Measurements from ENCODE around the gene GSE1.

The GSE1 gene

DNA sequence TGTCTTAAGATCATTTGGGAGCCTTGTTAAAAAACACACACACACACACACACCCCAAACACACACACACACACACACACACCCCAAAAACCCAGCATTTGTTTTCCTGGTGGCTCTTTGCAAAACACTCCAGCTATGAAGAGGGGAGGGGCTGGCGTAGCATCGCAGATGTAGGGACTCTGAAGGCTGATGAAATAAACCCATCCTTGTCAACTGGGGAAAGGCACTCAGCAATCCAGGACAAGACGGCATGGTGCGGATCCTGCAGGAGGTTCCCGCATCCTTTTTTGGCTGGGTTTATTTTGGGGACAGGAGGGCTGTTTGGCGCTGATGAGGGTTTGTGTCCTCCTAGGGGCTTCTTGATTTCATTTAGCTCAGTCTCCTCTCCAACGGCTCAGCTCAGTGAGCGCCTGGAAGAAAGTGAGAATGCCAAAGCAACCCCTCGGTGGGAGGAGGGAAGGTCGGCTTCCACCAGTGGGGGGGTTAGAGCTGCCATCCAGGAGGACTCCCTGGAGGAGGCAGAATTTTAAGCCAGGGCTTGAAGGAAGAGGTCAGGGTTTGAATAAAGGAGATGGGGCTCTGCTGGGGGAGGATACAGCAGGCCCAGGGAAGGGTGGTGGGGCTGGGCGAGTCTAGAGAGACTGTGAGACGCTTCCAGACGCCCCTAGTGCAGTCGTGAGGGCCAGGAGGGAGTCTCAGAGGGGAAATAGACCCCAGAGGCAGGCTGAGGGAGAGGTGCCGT lies 12.4 kb upstream of the GSE1 start:
- Histone ChIP-seq H3K36me3 (no peaks in the 10 kb centered on the region), H3K27me3 (no peaks in the 10 kb centered on the region), H3K4me1 (peaks cover 0 to 5% (median 0%) of the 10 kb centered on the region in 4 donors), H3K9me3 (no peaks in the 10 kb centered on the region), H3K4me3 (no peak overlapping the region), H3K27ac (no peak overlapping the region)
- TF ChIP-seq, protein P1, sequence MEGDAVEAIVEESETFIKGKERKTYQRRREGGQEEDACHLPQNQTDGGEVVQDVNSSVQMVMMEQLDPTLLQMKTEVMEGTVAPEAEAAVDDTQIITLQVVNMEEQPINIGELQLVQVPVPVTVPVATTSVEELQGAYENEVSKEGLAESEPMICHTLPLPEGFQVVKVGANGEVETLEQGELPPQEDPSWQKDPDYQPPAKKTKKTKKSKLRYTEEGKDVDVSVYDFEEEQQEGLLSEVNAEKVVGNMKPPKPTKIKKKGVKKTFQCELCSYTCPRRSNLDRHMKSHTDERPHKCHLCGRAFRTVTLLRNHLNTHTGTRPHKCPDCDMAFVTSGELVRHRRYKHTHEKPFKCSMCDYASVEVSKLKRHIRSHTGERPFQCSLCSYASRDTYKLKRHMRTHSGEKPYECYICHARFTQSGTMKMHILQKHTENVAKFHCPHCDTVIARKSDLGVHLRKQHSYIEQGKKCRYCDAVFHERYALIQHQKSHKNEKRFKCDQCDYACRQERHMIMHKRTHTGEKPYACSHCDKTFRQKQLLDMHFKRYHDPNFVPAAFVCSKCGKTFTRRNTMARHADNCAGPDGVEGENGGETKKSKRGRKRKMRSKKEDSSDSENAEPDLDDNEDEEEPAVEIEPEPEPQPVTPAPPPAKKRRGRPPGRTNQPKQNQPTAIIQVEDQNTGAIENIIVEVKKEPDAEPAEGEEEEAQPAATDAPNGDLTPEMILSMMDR (IDR thresholded peaks at IDR 0.05), result no peak
- intact Hi-C loops (cut with DNase I; ENCODE audit: low total_unique reads), result no loop called here
- no peak for DNase-seq

DNA sequence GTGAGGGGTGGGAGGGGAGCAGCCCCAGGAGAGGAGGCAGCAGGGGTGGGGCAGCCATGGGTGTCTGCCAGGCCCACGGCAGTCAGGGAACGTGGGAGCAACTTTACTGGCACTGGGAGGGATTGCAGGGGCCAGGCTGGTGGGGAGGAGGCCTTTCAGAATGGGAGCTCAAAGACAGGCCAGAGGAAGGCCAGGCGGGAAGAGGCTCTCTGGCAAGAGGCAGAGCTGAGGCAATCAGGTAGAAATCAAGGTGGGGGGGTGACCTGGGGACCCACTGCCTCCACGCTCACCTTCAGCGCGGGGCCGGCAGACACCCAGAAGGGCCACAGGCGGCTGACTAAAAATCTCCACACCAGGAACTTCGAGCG lies 11.9 kb upstream of the GSE1 start:
- no peak for DNase-seq
- Histone ChIP-seq H3K9me3 (no peaks in the 10 kb centered on the region), H3K27ac (no peak overlapping the region), H3K27me3 (no peaks in the 10 kb centered on the region), H3K4me3 (no peak overlapping the region), H3K36me3 (no peaks in the 10 kb centered on the region), H3K4me1 (peaks cover 0 to 11% (median 3%) of the 10 kb centered on the region in 4 donors)
- intact Hi-C loops (cut with DNase I; ENCODE audit: low total_unique reads), result no loop called here
- TF ChIP-seq, protein P1 (IDR thresholded peaks at IDR 0.05), result no peak

DNA sequence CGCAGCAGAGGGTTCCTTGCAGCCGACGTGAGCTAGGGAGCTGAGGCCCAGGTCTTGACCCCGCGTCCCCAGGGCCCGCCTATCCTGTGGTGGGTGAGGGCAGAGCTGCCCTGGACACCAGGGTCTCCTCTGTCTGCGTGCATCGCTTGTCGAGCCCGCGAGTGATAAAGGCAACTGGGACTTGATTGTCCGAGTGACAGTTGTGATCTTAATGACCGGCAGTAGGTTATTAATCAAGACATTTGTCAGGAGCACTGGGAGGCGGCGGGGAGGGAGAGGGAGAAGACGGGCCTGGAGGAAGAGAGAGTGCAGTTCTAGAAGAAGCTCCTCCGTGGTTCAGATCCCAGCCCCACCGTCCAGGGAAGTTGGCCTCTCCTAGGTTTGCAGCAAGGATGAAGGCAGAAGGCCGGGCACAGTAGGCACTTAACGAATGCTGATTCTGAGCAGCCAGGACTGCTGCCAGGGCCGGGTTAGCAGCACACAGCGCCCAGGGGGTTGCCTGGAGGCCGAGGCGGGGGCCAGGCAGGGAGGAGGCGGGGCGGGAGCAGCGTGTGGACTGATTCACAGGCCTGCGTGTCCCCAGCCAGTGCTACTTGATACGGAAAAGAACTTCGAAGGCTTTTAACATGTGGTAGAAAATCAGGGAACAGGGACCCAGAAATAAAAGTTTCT lies 11.3 kb upstream of the GSE1 start:
- Histone ChIP-seq H3K4me3 (no peak overlapping the region), H3K27me3 (no peaks in the 10 kb centered on the region), H3K36me3 (no peaks in the 10 kb centered on the region), H3K27ac (no peak overlapping the region), H3K9me3 (no peaks in the 10 kb centered on the region), H3K4me1 (peaks cover 0 to 17% (median 4%) of the 10 kb centered on the region in 4 donors)
- DNase-seq, result no peak
- intact Hi-C loops (cut with DNase I; ENCODE audit: low total_unique reads), result no loop called here
- TF ChIP-seq, protein P1 (IDR thresholded peaks at IDR 0.05), result no peak

DNA sequence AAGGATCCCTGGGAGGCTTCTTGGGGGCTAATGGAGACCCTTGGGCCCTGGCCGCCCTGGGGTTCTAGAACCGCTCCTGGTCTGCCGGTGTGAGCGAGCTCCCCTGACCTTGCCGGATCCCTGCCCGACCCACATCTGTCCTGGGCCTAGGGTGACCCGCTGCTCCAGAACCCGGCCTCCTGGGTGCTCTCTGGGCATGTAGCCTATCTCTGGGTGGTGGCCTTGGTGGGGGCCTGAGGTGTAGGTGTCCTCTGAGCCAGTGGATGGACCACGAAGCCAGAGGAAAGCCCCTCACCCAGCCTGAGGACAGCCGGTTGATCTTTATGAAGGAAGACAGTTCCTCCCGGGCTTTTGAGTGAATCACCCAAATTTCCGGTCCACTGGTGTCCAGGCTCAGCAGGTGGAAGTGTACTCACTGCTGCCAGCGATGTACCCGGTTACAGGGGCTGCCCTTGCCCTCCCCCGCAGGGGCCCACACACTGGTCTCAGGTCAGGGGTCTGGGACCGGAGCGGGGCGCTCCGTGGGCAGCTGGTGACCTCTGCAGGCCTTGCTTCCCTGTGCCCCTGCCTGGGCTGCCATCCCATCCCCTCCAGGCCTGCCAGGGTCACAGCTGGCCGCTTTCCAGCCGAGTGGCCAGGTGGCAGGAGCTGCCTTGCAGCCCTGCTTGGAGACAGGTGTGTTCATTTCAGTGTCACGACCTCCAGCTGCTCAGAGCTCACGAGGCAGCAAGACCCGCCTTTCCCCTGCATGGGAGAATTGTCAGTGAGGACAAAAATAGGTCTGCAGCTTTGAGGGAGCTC lies 10.5 kb upstream of the GSE1 start:
- Histone ChIP-seq H3K9me3 (no peaks in the 10 kb centered on the region), H3K4me3 (no peak overlapping the region), H3K4me1 (peaks cover 0 to 24% (median 4%) of the 10 kb centered on the region in 4 donors), H3K27me3 (no peaks in the 10 kb centered on the region), H3K27ac (no peak overlapping the region), H3K36me3 (no peaks in the 10 kb centered on the region)
- DNase-seq, result no peak
- TF ChIP-seq, protein P1 (IDR thresholded peaks at IDR 0.05), result no peak
- intact Hi-C loops (cut with DNase I; ENCODE audit: low total_unique reads), result no loop called here

DNA sequence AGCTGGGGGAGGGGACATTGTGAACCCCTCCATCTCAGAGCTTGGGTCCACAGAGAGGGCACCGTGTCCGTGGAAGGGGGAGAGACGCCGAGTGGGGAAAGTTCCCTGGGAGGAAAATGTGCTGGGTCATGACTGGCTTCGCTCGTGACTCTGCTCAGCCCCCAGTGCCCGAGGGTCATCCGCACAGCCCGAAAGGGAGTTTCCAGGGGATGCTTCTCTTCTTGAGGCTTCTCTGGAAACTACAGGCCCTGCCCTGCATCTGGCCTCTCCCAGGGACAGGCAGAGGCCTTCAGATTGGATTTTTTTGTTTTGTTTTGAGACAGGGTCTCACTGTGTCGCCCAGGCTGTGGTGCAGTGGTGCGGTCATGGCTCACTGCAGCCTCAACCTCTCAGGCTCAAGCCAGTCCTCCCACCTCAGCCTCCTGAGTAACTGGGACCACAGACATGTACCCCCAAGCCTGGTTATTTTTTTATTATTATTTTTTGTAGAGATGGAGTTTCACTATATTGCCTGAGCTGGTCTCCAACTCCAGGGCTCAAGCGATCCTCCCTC lies 9.8 kb upstream of the GSE1 start:
- H3K4me3 ChIP-seq, result no peak overlapping the region
- H3K27me3 ChIP-seq, result no peaks in the 10 kb centered on the region
- intact Hi-C loops (cut with DNase I; ENCODE audit: low total_unique reads), result no loop called here
- TF ChIP-seq, protein P1 (IDR thresholded peaks at IDR 0.05), result no peak
- DNase-seq, result no peak
- no peaks in the 10 kb centered on the region for H3K9me3 ChIP-seq
- no peaks in the 10 kb centered on the region for H3K36me3 ChIP-seq
- no peak overlapping the region for H3K27ac ChIP-seq
- peaks cover 0 to 25% (median 4%) of the 10 kb centered on the region in 4 donors for H3K4me1 ChIP-seq
